ENCODE results near the gene RASGEF1C. TPM values are rescaled to one million over a fixed set of nuclear protein-coding genes. Genes with fewer than 3 reads are reported as not detected.

The RASGEF1C gene
- total RNA-seq, 6 experiments from 2014 or later, result not detected

- no peak for DNase-seq
- H3K4me1 Mint-ChIP-seq (ENCODE audit: low read depth), result no peaks in the 10 kb centered on the region
- TF ChIP-seq, protein P1, sequence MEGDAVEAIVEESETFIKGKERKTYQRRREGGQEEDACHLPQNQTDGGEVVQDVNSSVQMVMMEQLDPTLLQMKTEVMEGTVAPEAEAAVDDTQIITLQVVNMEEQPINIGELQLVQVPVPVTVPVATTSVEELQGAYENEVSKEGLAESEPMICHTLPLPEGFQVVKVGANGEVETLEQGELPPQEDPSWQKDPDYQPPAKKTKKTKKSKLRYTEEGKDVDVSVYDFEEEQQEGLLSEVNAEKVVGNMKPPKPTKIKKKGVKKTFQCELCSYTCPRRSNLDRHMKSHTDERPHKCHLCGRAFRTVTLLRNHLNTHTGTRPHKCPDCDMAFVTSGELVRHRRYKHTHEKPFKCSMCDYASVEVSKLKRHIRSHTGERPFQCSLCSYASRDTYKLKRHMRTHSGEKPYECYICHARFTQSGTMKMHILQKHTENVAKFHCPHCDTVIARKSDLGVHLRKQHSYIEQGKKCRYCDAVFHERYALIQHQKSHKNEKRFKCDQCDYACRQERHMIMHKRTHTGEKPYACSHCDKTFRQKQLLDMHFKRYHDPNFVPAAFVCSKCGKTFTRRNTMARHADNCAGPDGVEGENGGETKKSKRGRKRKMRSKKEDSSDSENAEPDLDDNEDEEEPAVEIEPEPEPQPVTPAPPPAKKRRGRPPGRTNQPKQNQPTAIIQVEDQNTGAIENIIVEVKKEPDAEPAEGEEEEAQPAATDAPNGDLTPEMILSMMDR (IDR thresholded peaks at IDR 0.05), result no peak
- no peak overlapping the region for H3K4me3 Mint-ChIP-seq
- no peak overlapping the region for H3K27ac Mint-ChIP-seq
- H3K27me3 Mint-ChIP-seq (ENCODE audit: insufficient read depth), result peaks cover 4% of the 10 kb centered on the region
- H3K9me3 Mint-ChIP-seq, result peaks cover 35% of the 10 kb centered on the region
- no peaks in the 10 kb centered on the region for H3K36me3 Mint-ChIP-seq (ENCODE audit: low read depth)
Observed at GRCh38 chr5:180159756-180160155, 49.3 kb downstream of the RASGEF1C start.

- DNase-seq, result no peak
- Mint-ChIP-seq H3K4me1 (ENCODE audit: low read depth) (no peaks in the 10 kb centered on the region), H3K27me3 (ENCODE audit: insufficient read depth) (peaks cover 4% of the 10 kb centered on the region), H3K4me3 (no peak overlapping the region), H3K9me3 (peaks cover 35% of the 10 kb centered on the region), H3K36me3 (ENCODE audit: low read depth) (no peaks in the 10 kb centered on the region), H3K27ac (no peak overlapping the region)
- TF ChIP-seq, protein P1 (IDR thresholded peaks at IDR 0.05), result no peak
Observed at GRCh38 chr5:180157866-180158265, 51.1 kb downstream of the RASGEF1C start.

DNA sequence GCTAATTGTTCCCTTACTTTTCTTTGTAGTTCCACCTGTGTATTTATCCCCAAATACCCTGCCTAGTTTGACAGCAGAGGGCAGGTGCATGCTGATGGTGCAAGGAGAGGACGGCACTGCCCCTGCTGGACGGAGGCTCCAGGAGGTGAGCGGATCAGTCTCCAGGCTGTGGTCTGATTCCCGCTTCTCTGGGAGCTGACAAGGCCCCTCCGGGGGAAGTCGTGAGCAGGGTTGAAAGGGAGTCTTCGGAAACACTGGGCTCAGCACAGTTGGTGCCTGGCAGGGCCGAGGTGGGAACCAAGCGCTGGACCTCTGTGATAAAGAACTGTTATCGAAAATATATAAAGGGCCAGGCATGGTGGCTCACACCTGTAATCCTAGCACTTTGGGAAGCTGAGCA, 52.9 kb downstream of the RASGEF1C start:
- no peak overlapping the region for H3K27ac Mint-ChIP-seq
- TF ChIP-seq, protein P1 (IDR thresholded peaks at IDR 0.05), result no peak

DNA sequence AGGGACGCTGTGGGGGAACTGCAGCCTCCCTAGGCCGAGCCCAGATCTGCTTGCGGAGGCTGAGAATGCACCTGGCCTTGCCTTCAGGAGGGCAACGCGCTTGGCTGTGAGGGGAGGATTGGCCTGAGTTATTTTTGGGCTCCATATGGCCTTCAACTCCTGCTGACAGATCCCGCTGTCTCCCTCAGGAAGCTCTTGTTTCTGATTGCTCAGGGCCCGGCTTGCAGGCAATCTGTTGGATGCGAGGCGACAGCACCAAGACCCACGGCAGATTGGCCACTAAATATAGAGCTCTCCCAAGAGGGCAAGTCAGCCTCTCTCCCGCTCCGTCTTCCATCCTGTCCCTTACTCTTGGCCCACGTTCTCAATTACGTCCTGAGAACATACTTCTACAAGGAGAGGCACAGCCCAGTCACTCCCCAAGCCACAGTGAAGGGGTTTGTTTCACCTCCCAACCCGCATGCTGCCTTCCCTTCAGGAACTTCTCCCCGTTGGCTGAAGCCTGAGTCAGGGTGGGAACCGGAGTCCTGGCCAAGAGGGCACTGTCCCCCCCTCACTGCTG, 53.6 kb downstream of the RASGEF1C start:
- H3K27ac Mint-ChIP-seq, result no peak overlapping the region
- peaks cover 19% of the 10 kb centered on the region for H3K9me3 Mint-ChIP-seq
- TF ChIP-seq, protein P1 (IDR thresholded peaks at IDR 0.05), result no peak
- no peak overlapping the region for H3K4me3 Mint-ChIP-seq
- H3K36me3 Mint-ChIP-seq (ENCODE audit: low read depth), result no peaks in the 10 kb centered on the region
- H3K27me3 Mint-ChIP-seq (ENCODE audit: insufficient read depth), result peaks cover 4% of the 10 kb centered on the region
- no peaks in the 10 kb centered on the region for H3K4me1 Mint-ChIP-seq (ENCODE audit: low read depth)
- no peak for DNase-seq

More for the DNA sequence above, 52.9 kb downstream of the RASGEF1C start:
- Mint-ChIP-seq H3K36me3 (ENCODE audit: low read depth) (no peaks in the 10 kb centered on the region), H3K9me3 (peaks cover 24% of the 10 kb centered on the region), H3K4me1 (ENCODE audit: low read depth) (no peaks in the 10 kb centered on the region), H3K4me3 (no peak overlapping the region), H3K27me3 (ENCODE audit: insufficient read depth) (peaks cover 4% of the 10 kb centered on the region)
- DNase-seq, result no peak

- peaks cover 4% of the 10 kb centered on the region for H3K27me3 Mint-ChIP-seq (ENCODE audit: insufficient read depth)
- peaks cover 22% of the 10 kb centered on the region for H3K9me3 Mint-ChIP-seq
- no peaks in the 10 kb centered on the region for H3K36me3 Mint-ChIP-seq (ENCODE audit: low read depth)
Observed at GRCh38 chr5:180154821-180155364, 54.1 kb downstream of the RASGEF1C start.

More at GRCh38 chr5:180154821-180155364, 54.1 kb downstream of the RASGEF1C start:
- TF ChIP-seq, protein P1 (IDR thresholded peaks at IDR 0.05), result no peak
- no peak for DNase-seq
- H3K4me1 Mint-ChIP-seq (ENCODE audit: low read depth), result no peaks in the 10 kb centered on the region
- no peak overlapping the region for H3K4me3 Mint-ChIP-seq
- no peak overlapping the region for H3K27ac Mint-ChIP-seq
